Gastrocnemius medialis (tissue), 4 donors: ENCODE data around the gene ARHGAP26.

Experiments used
- POLR2A ChIP-seq, 2 donors: fragments of 450-650 bp; IDR thresholded peaks; one replicate each; pipeline ENCODE4 v1.6.1; 2017; ENCODE audit warnings: antibody characterized with exemption in 2 of 2, mild to moderate bottlenecking in 2 of 2, moderate library complexity in 2 of 2
- TF ChIP-seq, protein P1 (sequence below), 5 experiments: fragments of 450-650 bp in 3 of 5; fragments of 200-600 bp in 2 of 5; sonication (generic) in 2 of 5; IDR thresholded peaks in 4 of 5; conservative IDR thresholded peaks in 1 of 5; 1 replicate in 4 of 5; 2 replicates in 1 of 5; pipeline ENCODE4 v1.5.1; 2016 to 2019; ENCODE audit warnings: antibody characterized with exemption in 5 of 5, mild to moderate bottlenecking in 3 of 5, moderate library complexity in 3 of 5

DNA sequence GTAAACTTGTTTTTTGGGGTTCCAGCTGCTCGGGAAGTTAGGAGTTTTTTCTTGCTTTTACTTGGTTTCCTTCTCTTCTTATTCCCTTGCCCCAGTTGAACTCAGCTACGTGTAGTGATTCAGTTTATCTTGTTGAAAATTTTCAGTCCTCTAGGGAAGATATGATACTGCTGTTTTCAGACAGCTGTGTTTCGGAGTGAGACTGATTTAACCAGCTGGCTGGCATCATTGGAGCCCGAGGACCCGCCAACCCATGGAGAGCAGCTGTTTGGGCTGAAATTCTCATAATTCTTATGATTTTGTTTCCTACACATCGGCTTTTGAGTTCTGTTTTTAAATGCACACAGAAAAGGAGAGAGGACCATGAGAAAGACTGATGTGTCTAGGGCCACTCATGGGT, 361.8 kb downstream of the ARHGAP26 start:
- TF ChIP-seq, protein P1, sequence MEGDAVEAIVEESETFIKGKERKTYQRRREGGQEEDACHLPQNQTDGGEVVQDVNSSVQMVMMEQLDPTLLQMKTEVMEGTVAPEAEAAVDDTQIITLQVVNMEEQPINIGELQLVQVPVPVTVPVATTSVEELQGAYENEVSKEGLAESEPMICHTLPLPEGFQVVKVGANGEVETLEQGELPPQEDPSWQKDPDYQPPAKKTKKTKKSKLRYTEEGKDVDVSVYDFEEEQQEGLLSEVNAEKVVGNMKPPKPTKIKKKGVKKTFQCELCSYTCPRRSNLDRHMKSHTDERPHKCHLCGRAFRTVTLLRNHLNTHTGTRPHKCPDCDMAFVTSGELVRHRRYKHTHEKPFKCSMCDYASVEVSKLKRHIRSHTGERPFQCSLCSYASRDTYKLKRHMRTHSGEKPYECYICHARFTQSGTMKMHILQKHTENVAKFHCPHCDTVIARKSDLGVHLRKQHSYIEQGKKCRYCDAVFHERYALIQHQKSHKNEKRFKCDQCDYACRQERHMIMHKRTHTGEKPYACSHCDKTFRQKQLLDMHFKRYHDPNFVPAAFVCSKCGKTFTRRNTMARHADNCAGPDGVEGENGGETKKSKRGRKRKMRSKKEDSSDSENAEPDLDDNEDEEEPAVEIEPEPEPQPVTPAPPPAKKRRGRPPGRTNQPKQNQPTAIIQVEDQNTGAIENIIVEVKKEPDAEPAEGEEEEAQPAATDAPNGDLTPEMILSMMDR (IDR thresholded peaks at IDR 0.05 in 4 of 5, conservative IDR thresholded peaks at IDR 0.05 in 1 of 5) = no peak
- no peak for TF ChIP-seq POLR2A (IDR thresholded peaks at IDR 0.05)
